ENCODE data around the gene KIF15.

KIF15 gene

GRCh38 chr3:44832032-44832431, 70.4 kb downstream of the KIF15 start:
- H4K91ac ChIP-seq (ENCODE audit: low read depth, low read length), result no peak overlapping the region
- no peak for DNase-seq
- H3K79me1 ChIP-seq (ENCODE audit: low read length), result no peaks in the 10 kb centered on the region
- no peak overlapping the region for H4K12ac ChIP-seq (ENCODE audit: low read depth, low read length)
- H3K4ac ChIP-seq (ENCODE audit: low read depth, low read length), result no peak overlapping the region
- H2AFZ ChIP-seq (ENCODE audit: insufficient read depth, low read length, poor library complexity), result no peak overlapping the region
- H3K4me2 ChIP-seq (ENCODE audit: low read length), result no peak overlapping the region
- WGBS (ENCODE audit: extremely low coverage, insufficient coverage, insufficient read length), result no CpG with 5 or more reads among the region's 1 CpG
- no peak overlapping the region for H3K23ac ChIP-seq (ENCODE audit: low read length)
- H2BK12ac ChIP-seq (ENCODE audit: low read length), result no peak overlapping the region
- H3K4me3 ChIP-seq (ENCODE audit: low read depth, low read length), result no peak overlapping the region
- H2BK120ac ChIP-seq (ENCODE audit: insufficient read depth, low read length, poor library complexity), result no peak overlapping the region
- H2BK5ac ChIP-seq (ENCODE audit: low read depth, low read length, poor library complexity), result no peak overlapping the region
- no peak overlapping the region for H2AK5ac ChIP-seq (ENCODE audit: low read length)
- H3K27me3 ChIP-seq (ENCODE audit: insufficient read depth, low read length), result no peaks in the 10 kb centered on the region
- no peak overlapping the region for H3K18ac ChIP-seq (ENCODE audit: low read length)
- H3K79me2 ChIP-seq (ENCODE audit: control insufficient read depth, insufficient read depth, low read length, poor library complexity), result no peaks in the 10 kb centered on the region
- H3K36me3 ChIP-seq (ENCODE audit: control insufficient read depth in 1 of 2, insufficient read depth in 2 of 2, low read length in 2 of 2), result peaks cover 10 to 12% of the 10 kb centered on the region in 2 experiments
- no peak overlapping the region for H3K9ac ChIP-seq (ENCODE audit: low read length)
- H3K9me3 ChIP-seq (ENCODE audit: insufficient read depth, low read depth, low read length), result no peaks in the 10 kb centered on the region
- H3K4me1 ChIP-seq (ENCODE audit: control insufficient read depth in 1 of 2, insufficient read depth in 2 of 2, low read length in 2 of 2), result no peaks in the 10 kb centered on the region
- no peak overlapping the region for H4K8ac ChIP-seq (ENCODE audit: low read depth, low read length)
- H3K27ac ChIP-seq (ENCODE audit: low read depth, low read length), result no peak overlapping the region
- no peak overlapping the region for H3K14ac ChIP-seq (ENCODE audit: low read length)

DNA sequence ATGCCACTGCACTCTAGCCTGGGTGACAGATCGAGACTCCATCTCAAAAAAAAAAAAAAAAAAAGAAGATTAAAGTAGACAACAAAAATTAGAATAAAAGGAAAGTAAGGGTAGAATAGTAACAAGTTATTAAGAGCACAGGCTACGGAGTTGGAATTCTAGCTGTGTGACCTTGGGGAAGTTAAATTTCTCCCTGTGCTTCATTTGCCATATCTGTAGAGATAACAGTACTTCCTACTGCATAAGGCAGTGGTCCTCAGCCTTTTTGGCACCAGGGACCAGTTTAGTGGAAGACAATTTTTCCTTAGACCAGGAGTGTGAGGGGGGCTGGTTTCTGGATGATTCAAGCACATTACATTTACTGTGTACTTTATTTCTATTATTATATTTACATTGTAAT, 71.4 kb downstream of the KIF15 start:
- Histone ChIP-seq H3K27me3 (ENCODE audit: insufficient read depth, low read length) (no peaks in the 10 kb centered on the region), H4K8ac (ENCODE audit: low read depth, low read length) (no peak overlapping the region), H3K23ac (ENCODE audit: low read length) (no peak overlapping the region), H3K4me3 (ENCODE audit: low read depth, low read length) (no peak overlapping the region), H3K4me1 (ENCODE audit: control insufficient read depth in 1 of 2, insufficient read depth in 2 of 2, low read length in 2 of 2) (no peaks in the 10 kb centered on the region), H2BK120ac (ENCODE audit: insufficient read depth, low read length, poor library complexity) (no peak overlapping the region), H3K4me2 (ENCODE audit: low read length) (no peak overlapping the region), H2BK12ac (ENCODE audit: low read length) (no peak overlapping the region), H2AFZ (ENCODE audit: insufficient read depth, low read length, poor library complexity) (no peak overlapping the region), H3K27ac (ENCODE audit: low read depth, low read length) (no peak overlapping the region), H3K4ac (ENCODE audit: low read depth, low read length) (no peak overlapping the region), H4K12ac (ENCODE audit: low read depth, low read length) (no peak overlapping the region), H3K9ac (ENCODE audit: low read length) (no peak overlapping the region), H3K18ac (ENCODE audit: low read length) (no peak overlapping the region), H3K36me3 (ENCODE audit: control insufficient read depth in 1 of 2, insufficient read depth in 2 of 2, low read length in 2 of 2) (peaks cover 10 to 13% of the 10 kb centered on the region in 2 experiments), H3K9me3 (ENCODE audit: insufficient read depth, low read depth, low read length) (no peaks in the 10 kb centered on the region), H4K91ac (ENCODE audit: low read depth, low read length) (no peak overlapping the region), H2AK5ac (ENCODE audit: low read length) (no peak overlapping the region), H2BK5ac (ENCODE audit: low read depth, low read length, poor library complexity) (no peak overlapping the region), H3K79me1 (ENCODE audit: low read length) (no peaks in the 10 kb centered on the region), H3K79me2 (ENCODE audit: control insufficient read depth, insufficient read depth, low read length, poor library complexity) (no peaks in the 10 kb centered on the region), H3K14ac (ENCODE audit: low read length) (no peak overlapping the region)
- WGBS (ENCODE audit: extremely low coverage, insufficient coverage, insufficient read length), result no CpG with 5 or more reads among the region's 2 CpGs
- no peak for DNase-seq

DNA sequence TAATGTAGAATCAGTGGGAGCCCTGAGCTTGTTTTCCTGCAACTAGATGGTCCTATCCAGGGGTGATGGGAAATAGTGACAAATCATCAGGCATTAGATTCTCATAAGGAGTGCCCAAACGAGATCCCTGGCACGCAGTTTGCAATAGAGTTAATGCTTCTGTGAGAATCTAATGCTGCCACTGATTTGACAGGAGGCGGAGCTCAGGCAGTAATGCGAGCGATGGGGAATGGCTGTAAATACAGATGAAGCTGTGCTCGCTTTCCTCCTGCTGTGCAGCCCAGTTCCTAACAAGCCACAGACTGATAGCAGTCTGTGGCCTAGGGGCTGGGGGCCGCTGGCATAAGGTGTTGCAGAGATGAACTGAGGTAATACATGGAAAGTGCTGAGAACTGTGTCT, 71.8 kb downstream of the KIF15 start:
- H3K18ac ChIP-seq (ENCODE audit: low read length), result no peak overlapping the region
- no peak overlapping the region for H4K91ac ChIP-seq (ENCODE audit: low read depth, low read length)
- H3K36me3 ChIP-seq (ENCODE audit: control insufficient read depth in 1 of 2, insufficient read depth in 2 of 2, low read length in 2 of 2), result peaks cover 14 to 17% of the 10 kb centered on the region in 2 experiments
- no peak overlapping the region for H4K8ac ChIP-seq (ENCODE audit: low read depth, low read length)
- no peaks in the 10 kb centered on the region for H3K4me1 ChIP-seq (ENCODE audit: control insufficient read depth in 1 of 2, insufficient read depth in 2 of 2, low read length in 2 of 2)
- no peak overlapping the region for H3K4me3 ChIP-seq (ENCODE audit: low read depth, low read length)
- H4K12ac ChIP-seq (ENCODE audit: low read depth, low read length), result no peak overlapping the region
- no peak for DNase-seq
- no peak overlapping the region for H3K4me2 ChIP-seq (ENCODE audit: low read length)
- H3K4ac ChIP-seq (ENCODE audit: low read depth, low read length), result no peak overlapping the region
- H3K27me3 ChIP-seq (ENCODE audit: insufficient read depth, low read length), result no peaks in the 10 kb centered on the region
- no peak overlapping the region for H3K9ac ChIP-seq (ENCODE audit: low read length)
- WGBS (ENCODE audit: extremely low coverage, insufficient coverage, insufficient read length), result no CpG with 5 or more reads among the region's 7 CpGs
- H3K9me3 ChIP-seq (ENCODE audit: insufficient read depth, low read depth, low read length), result peaks cover 2% of the 10 kb centered on the region
- no peaks in the 10 kb centered on the region for H3K79me2 ChIP-seq (ENCODE audit: control insufficient read depth, insufficient read depth, low read length, poor library complexity)
- H3K23ac ChIP-seq (ENCODE audit: low read length), result no peak overlapping the region
- H2AFZ ChIP-seq (ENCODE audit: insufficient read depth, low read length, poor library complexity), result no peak overlapping the region
- no peak overlapping the region for H2BK5ac ChIP-seq (ENCODE audit: low read depth, low read length, poor library complexity)
- no peak overlapping the region for H3K27ac ChIP-seq (ENCODE audit: low read depth, low read length)
- no peak overlapping the region for H2BK120ac ChIP-seq (ENCODE audit: insufficient read depth, low read length, poor library complexity)
- H2BK12ac ChIP-seq (ENCODE audit: low read length), result no peak overlapping the region
- H3K79me1 ChIP-seq (ENCODE audit: low read length), result no peaks in the 10 kb centered on the region
- H2AK5ac ChIP-seq (ENCODE audit: low read length), result no peak overlapping the region
- H3K14ac ChIP-seq (ENCODE audit: low read length), result no peak overlapping the region

DNA sequence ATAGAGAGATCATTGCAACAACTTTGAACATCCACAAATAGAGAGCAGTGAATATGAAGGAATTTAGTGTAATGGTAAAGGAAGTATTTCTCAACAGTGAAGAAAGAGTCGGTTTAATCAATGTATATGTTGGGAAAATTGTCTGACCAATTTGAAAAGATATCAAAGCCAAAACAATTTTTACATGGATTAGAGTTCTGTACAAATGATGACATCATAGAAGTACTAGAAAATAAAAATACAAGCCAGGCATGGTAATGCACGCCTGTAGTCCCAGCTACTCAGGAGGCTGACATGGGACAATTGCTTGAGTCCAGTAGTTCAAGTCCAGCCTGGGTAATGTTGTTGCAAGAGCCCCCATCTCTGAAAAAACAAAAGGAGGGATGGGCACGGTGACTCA, 74.1 kb downstream of the KIF15 start:
- Histone ChIP-seq H3K27ac (ENCODE audit: low read depth, low read length) (no peak overlapping the region), H3K23ac (ENCODE audit: low read length) (no peak overlapping the region), H2BK12ac (ENCODE audit: low read length) (no peak overlapping the region), H4K12ac (ENCODE audit: low read depth, low read length) (no peak overlapping the region), H3K4me2 (ENCODE audit: low read length) (no peak overlapping the region), H3K27me3 (ENCODE audit: insufficient read depth, low read length) (no peaks in the 10 kb centered on the region), H3K36me3 (ENCODE audit: control insufficient read depth in 1 of 2, insufficient read depth in 2 of 2, low read length in 2 of 2) (peaks cover 16 to 20% of the 10 kb centered on the region in 2 experiments), H3K14ac (ENCODE audit: low read length) (no peak overlapping the region), H2AFZ (ENCODE audit: insufficient read depth, low read length, poor library complexity) (no peak overlapping the region), H2BK5ac (ENCODE audit: low read depth, low read length, poor library complexity) (no peak overlapping the region), H3K9me3 (ENCODE audit: insufficient read depth, low read depth, low read length) (peaks cover 2% of the 10 kb centered on the region), H3K18ac (ENCODE audit: low read length) (no peak overlapping the region), H3K9ac (ENCODE audit: low read length) (no peak overlapping the region), H4K91ac (ENCODE audit: low read depth, low read length) (no peak overlapping the region), H4K8ac (ENCODE audit: low read depth, low read length) (no peak overlapping the region), H2AK5ac (ENCODE audit: low read length) (no peak overlapping the region), H3K4me1 (ENCODE audit: control insufficient read depth in 1 of 2, insufficient read depth in 2 of 2, low read length in 2 of 2) (no peaks in the 10 kb centered on the region), H3K79me1 (ENCODE audit: low read length) (no peaks in the 10 kb centered on the region), H3K4me3 (ENCODE audit: low read depth, low read length) (no peak overlapping the region), H2BK120ac (ENCODE audit: insufficient read depth, low read length, poor library complexity) (no peak overlapping the region), H3K4ac (ENCODE audit: low read depth, low read length) (no peak overlapping the region), H3K79me2 (ENCODE audit: control insufficient read depth, insufficient read depth, low read length, poor library complexity) (no peaks in the 10 kb centered on the region)
- no peak for DNase-seq
- no CpG with 5 or more reads among the region's 3 CpGs for WGBS (ENCODE audit: extremely low coverage, insufficient coverage, insufficient read length)
